K562 treated with DMSO at 1 percent for 12 hours (cell line): ENCODE measurements around the gene NPIPB13. TPM values are rescaled to one million over a fixed set of nuclear protein-coding genes. Genes with fewer than 3 reads are reported as not detected.

Source experiments
- total RNA-seq: library from RNA; unstranded; fragments of 300-600 nt; gene quantifications from 2 replicates; pipeline ENCODE4 v1.2.3, GENCODE V29; 2022; ENCODE audit not compliant: insufficient read depth

NPIPB13 gene
- 1.3 TPM in 1 of 2 replicates, not detected in the other for total RNA-seq

DNA sequence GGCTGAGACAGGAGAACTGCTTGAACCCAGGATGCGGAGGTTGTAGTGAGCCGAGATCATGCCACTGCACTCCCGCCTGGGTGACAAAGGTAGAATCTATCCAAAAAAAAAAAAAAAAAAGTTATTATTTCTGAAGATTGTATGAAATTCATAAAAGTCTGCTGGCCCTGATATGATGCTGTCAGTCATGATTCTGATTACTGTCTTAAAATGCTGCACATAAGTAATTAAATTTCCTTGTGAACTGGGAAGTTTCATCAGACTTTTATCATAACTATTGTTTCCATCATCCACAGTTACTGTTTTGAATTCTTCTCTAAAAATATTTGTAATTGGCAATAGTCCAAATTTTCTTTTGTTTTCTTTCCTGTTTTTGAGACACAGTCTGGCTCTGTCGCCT, at the start of gene NPIPB13:
Gene NPIPB13 (minus strand): TSS at position 101 of the 400 bp plus-strand sequence. CDS start 2,906 bp downstream, outside the sequence.

DNA sequence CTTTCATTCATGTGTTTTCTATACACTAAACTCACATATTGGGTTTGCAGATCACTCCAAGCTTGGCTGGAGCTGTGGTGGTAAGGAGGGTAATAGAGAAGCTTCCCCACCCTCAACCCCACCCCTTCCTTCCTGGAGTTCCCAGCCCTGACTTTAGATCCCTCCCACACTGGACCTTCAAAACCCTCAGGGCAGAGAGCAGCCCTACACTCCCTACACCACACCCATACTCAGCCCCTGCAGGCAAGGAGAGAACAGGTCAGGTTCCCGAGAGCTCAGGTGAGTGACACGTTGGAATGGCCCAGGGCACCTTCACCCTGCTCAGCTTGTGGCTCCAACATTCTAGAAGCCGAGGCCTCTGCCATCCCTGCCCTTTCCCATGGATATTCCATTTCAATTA, 49.2 kb downstream of the NPIPB13 start, which contains the start of gene SULT1A3:
Gene SULT1A3 (plus strand): TSS at position 207 of the 400 bp plus-strand sequence. CDS start 1,474 bp downstream, outside the sequence.

Other genes starting within 250 kb of the NPIPB13 start
- gene DOC2A, start 237.5 kb downstream of the NPIPB13 start, total RNA-seq: 0.99 and 2.0 TPM in 2 replicates
- gene C16orf92, start 225.3 kb downstream of the NPIPB13 start, total RNA-seq: not detected in 2 replicates
- 0.61 and 1.6 TPM in 2 replicates for gene TLCD3B, start 217.2 kb downstream of the NPIPB13 start, total RNA-seq
- gene ALDOA, start 182.7 kb downstream of the NPIPB13 start, total RNA-seq: 2,121 and 2,279 TPM in 2 replicates
- 260 and 325 TPM in 2 replicates for gene PPP4C, start 172.5 kb downstream of the NPIPB13 start, total RNA-seq
- 0.48 TPM in 1 of 2 replicates, not detected in the other for gene TBX6, start 156.6 kb downstream of the NPIPB13 start, total RNA-seq
- gene YPEL3, start 152.3 kb downstream of the NPIPB13 start, total RNA-seq: 75.6 and 79.1 TPM in 2 replicates
- gene GDPD3, start 134.9 kb downstream of the NPIPB13 start, total RNA-seq: 1.3 and 1.9 TPM in 2 replicates
- gene MAPK3, start 125.3 kb downstream of the NPIPB13 start, total RNA-seq: 50.2 and 62.3 TPM in 2 replicates
- gene CORO1A, start 64.9 kb downstream of the NPIPB13 start, total RNA-seq: 37.8 and 46.1 TPM in 2 replicates
- gene BOLA2B, start 54.8 kb downstream of the NPIPB13 start, total RNA-seq: 14.8 and 43.1 TPM in 2 replicates
- gene SLX1A, start 54.6 kb downstream of the NPIPB13 start, total RNA-seq: 45.5 and 56.0 TPM in 2 replicates
- gene SULT1A3, start 49.2 kb downstream of the NPIPB13 start, total RNA-seq: 2.1 and 5.5 TPM in 2 replicates
- gene CD2BP2, start 106.8 kb upstream of the NPIPB13 start, total RNA-seq: 27.5 and 38.1 TPM in 2 replicates
- gene TBC1D10B, start 122.0 kb upstream of the NPIPB13 start, total RNA-seq: 48.7 and 64.0 TPM in 2 replicates
- not detected in 2 replicates for gene MYL11, start 126.3 kb upstream of the NPIPB13 start, total RNA-seq
- 1.9 and 3.5 TPM in 2 replicates for gene SEPTIN1, start 134.1 kb upstream of the NPIPB13 start, total RNA-seq
- gene ZNF48, start 146.9 kb upstream of the NPIPB13 start, total RNA-seq: 8.8 and 9.4 TPM in 2 replicates
- 14.6 and 19.6 TPM in 2 replicates for gene ZNF771, start 159.1 kb upstream of the NPIPB13 start, total RNA-seq
- 46.3 and 71.8 TPM in 2 replicates for gene DCTPP1, start 181.6 kb upstream of the NPIPB13 start, total RNA-seq
- gene SEPHS2, start 197.4 kb upstream of the NPIPB13 start, total RNA-seq: 57.8 and 99.0 TPM in 2 replicates
- gene ITGAL, start 224.3 kb upstream of the NPIPB13 start, total RNA-seq: 0.15 TPM in 1 of 2 replicates, not detected in the other